Measurements from ENCODE around the gene CDH4. TPM values are rescaled to one million over a fixed set of nuclear protein-coding genes. Genes with fewer than 3 reads are reported as not detected.

Gene CDH4
- total and polyA plus RNA-seq, 2 of the 4 experiments (the other 2 are of a cell fraction) = 1.6 to 3.5 TPM

GRCh38 chr20:61476956-61477355 is 224.9 kb downstream of the CDH4 start:
- ChIA-PET POLR2A (ENCODE audit: unreplicated experiment) (no interaction called here), CTCF (no interaction called here)
- H2BK15ac ChIP-seq (ENCODE audit: low read depth, low read length) = no peak overlapping the region
- no peaks in the 10 kb centered on the region for H4K20me1 ChIP-seq (ENCODE audit: insufficient read depth, low read length)
- no TSS peak for BruUV-seq (replicated peaks)
- no peak overlapping the region for H4K91ac ChIP-seq (ENCODE audit: insufficient read depth, low read depth, low read length)
- no peak overlapping the region for H2AK9ac ChIP-seq (replicated peaks; ENCODE audit: low read depth, low read length, poor library complexity)
- H4K5ac ChIP-seq (ENCODE audit: low read depth, low read length) = no peak overlapping the region
- no peak for DNase-seq
- no peak for ATAC-seq (ENCODE audit: low read depth)
- H3K4me1 ChIP-seq (ENCODE audit: control insufficient read depth, insufficient read depth, low read length) = no peaks in the 10 kb centered on the region
- dilution Hi-C loops (cut with HindIII; ENCODE audit: low sequenced_read_pairs, unreplicated experiment) (no loop called here), intact Hi-C loops (cut with micrococcal nuclease) (no loop called here), in situ Hi-C loops (cut with MboI; ENCODE audit: low sequenced_read_pairs) (no loop called here)
- H3K56ac ChIP-seq (ENCODE audit: extremely low read depth, insufficient read depth, low read length) = no peak overlapping the region
- no peak overlapping the region for H3K9ac ChIP-seq (ENCODE audit: low read depth, low read length)
- no peaks in the 10 kb centered on the region for H3K79me1 ChIP-seq (ENCODE audit: low read depth in 1 of 2, low read length in 2 of 2)
- no peaks in the 10 kb centered on the region for H3K36me3 ChIP-seq (ENCODE audit: control insufficient read depth, insufficient read depth, low read length)
- no peaks in the 10 kb centered on the region for H3K27me3 ChIP-seq (ENCODE audit: control insufficient read depth, insufficient read depth, low read length)
- no peaks in the 10 kb centered on the region for H3K9me1 ChIP-seq (ENCODE audit: insufficient read depth, low read length)
- H2BK20ac ChIP-seq (ENCODE audit: low read depth, low read length) = no peak overlapping the region
- no peak overlapping the region for H3K4me2 ChIP-seq (ENCODE audit: low read depth, low read length)
- H3K18ac ChIP-seq (ENCODE audit: low read depth, low read length) = no peak overlapping the region
- H3K14ac ChIP-seq (replicated peaks; ENCODE audit: low read depth, low read length) = no peak overlapping the region
- H3K23ac ChIP-seq (ENCODE audit: low read depth, low read length) = no peak overlapping the region
- no peak overlapping the region for H3K27ac ChIP-seq (ENCODE audit: insufficient read depth, low read length)
- H3K9me3 ChIP-seq (ENCODE audit: control insufficient read depth, insufficient read depth, low read length) = peaks cover 5% of the 10 kb centered on the region
- H2AFZ ChIP-seq (replicated peaks; ENCODE audit: low read length, poor library complexity) = no peak overlapping the region
- TF ChIP-seq USF2 (IDR thresholded peaks at IDR 0.05; ENCODE audit: low read depth, low read length) (no peak), MAZ (IDR thresholded peaks at IDR 0.05; ENCODE audit: borderline replicate concordance, low read depth, low read length) (no peak), BHLHE40 (IDR thresholded peaks at IDR 0.05; ENCODE audit: low read depth, low read length) (no peak), RAD21 (IDR thresholded peaks at IDR 0.05; ENCODE audit: low read length) (no peak), MAFK (IDR thresholded peaks at IDR 0.05; ENCODE audit: low read depth, low read length) (no peak), POLR2A (IDR thresholded peaks at IDR 0.05; ENCODE audit: low read depth, low read length) (no peak), RFX5 (IDR thresholded peaks at IDR 0.05; ENCODE audit: low read depth, low read length) (no peak), FOS (IDR thresholded peaks at IDR 0.05; ENCODE audit: low read depth, low read length) (no peak)
- no peak overlapping the region for H2BK120ac ChIP-seq (ENCODE audit: low read depth, low read length)
- H2AK5ac ChIP-seq (ENCODE audit: low read depth, low read length) = no peak overlapping the region
- no peak overlapping the region for H2BK5ac ChIP-seq (ENCODE audit: low read depth, low read length, poor library complexity, severe bottlenecking)
- H3K4ac ChIP-seq (ENCODE audit: low read depth, low read length) = no peak overlapping the region
- no peak overlapping the region for H3K4me3 ChIP-seq (ENCODE audit: insufficient read depth, low read depth, low read length)
- WGBS, 2 experiments (ENCODE audit: extremely low coverage in 2 of 2, insufficient read length in 1 of 2) = 71% methylated on average over 7 of the region's 12 CpGs; no CpG with 5 or more reads in 1 of the 2 experiments
- H4K8ac ChIP-seq (ENCODE audit: low read depth in 2 of 2, low read length in 2 of 2) = no peak overlapping the region

Measured in IMR-90 (cell line).